GM04504 (cell line): ENCODE results near the gene LHFPL2.
"Not testable (repeated sequence)": the region's sequence is repeated elsewhere in the genome, so short reads cannot be mapped to it uniquely, and the experiment has no call there.

Experiments
- DNase-seq: peaks from one replicate; pipeline ENCODE4 v3.0.0-alpha.2; 2012; ENCODE audit warnings: low read depth

Gene LHFPL2

DNA sequence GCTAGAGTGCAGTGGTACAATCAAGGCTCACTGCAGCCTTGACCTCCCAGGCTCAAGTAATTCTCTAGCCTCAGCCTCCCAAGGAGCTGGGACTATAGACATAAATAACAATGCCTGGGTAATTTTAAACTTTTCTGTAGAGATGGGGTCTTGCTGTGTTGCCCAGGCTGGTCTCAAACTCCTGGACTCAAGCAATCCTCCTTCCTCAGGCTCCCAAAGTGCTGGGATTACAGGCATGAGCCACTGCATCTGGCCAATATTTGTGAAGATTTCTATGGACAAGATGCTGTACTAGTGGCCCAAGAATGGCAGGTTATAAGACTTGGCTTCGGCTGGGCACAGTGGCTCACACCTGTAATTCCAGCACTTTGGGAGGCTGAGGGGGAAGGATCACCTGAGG is 18.4 kb upstream of the LHFPL2 start:
- not testable (repeated sequence) for DNase-seq

GRCh38 chr5:78666041-78666444 is 17.5 kb upstream of the LHFPL2 start:
- DNase-seq: no peak

DNA sequence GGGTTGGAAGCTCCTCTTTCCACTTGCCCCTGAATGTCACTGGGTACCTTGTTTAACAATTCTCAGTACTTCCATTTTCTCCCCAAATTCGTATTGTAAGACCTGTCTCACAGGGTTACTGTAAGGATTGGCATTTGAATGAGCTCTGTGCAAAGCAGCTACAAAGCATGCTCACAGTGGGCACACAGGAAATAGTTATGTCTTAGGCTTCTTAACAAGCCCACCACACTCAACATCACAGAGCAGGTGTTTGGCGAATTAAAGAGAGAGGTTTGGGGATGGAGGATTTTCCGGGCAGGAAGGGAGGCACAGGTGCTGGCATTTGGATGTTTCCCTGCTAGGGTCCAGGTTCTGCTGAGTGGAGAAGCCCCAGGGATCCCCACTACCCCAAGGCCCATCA is 17.0 kb upstream of the LHFPL2 start:
- no peak for DNase-seq

DNA sequence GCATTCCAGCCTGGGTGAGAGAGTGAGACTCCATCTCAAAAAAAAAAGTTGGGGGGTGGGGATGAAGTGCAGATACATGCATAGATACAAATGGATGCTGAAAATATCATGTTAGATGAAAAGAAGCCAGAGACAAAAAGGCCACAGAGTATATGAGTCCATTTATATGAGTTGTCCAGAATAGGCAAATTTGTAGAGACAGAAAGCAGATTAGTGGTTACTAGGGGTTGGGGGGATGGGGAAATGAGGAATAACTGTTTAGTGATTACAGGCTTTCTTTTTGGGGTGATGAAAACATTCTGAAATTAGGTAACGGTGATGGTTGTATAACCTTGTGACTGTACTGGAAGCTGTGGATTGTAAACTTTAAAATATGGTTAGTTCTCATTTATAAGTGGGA is 13.8 kb upstream of the LHFPL2 start:
- DNase-seq: no peak

DNA sequence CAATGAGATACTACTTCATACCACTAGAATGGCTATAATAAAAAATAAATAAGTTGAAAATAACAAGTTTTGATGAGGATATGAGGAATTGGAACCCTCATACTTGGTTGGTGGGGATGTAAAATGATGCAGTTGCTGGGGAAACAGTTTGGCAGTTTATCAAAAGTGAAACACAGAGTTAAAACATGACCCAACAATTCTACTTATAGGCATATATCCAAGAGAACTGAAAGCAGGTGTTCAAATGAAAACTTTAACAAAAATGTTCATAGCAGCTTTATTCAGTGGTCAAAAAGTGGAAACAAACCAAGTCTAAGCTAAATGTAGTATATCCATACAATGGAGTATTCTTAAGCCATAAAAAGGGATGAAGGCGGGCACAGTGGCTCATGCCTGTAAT is 13.1 kb upstream of the LHFPL2 start:
- no peak for DNase-seq

DNA sequence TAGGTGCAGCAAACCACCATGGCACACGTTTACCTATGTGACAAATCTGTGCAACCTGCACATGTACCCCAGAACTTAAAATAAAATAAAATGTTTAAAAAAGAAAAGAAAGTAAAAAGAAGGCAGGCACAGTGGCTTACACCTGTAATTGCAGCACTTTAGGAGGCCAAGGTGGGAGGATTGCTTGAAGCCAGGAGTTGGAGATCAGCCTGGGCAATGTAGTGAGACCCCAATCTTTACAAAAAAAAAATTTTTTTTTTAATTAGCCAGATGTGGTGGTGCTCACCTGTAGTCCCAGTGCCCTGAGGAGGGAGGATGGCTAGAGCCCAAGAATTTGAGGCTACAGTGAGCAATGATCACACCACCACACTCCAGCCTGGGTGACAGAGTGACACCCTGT is 12.5 kb upstream of the LHFPL2 start:
- DNase-seq: no peak

DNA sequence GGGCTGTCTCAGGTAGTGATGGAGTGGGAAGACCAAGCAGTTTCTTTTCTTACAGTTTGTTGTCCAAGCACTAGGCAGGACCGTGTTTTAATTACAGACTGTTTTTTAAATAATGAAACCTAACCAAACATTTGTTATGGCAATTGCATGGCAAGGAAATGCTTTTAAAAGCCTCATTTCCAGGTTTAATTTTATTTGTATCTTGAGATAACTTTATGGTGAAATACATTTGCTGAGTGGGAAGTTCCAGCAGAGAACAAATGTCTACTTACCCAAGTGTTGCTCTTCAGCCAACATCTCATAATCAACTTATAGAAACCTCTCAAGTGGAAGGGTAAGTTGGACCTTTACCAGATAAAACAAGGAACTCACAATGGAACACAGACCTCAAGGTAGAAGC is 11.8 kb upstream of the LHFPL2 start:
- no peak for DNase-seq

GRCh38 chr5:78659714-78660113 is 11.1 kb upstream of the LHFPL2 start:
- no peak for DNase-seq

GRCh38 chr5:78659114-78659513 is 10.5 kb upstream of the LHFPL2 start:
- DNase-seq: no peak

DNA sequence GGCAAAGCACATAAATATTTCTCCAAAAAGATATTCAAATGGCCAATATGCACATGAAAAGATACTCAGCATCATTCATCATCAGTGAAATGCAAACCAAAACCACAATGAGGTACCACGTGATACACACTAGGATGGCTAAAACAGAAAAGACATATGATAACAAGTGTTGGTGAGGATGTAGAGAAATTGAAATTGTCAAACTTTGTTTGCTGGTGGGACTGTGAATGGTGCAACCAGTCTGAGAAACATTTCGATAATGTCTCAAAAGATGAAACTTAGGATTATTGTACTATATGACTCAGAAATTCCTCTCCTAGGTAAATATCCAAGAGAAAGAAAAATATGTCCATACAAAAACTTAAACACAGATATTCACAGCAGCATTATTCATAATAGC is 8.6 kb upstream of the LHFPL2 start:
- DNase-seq: no peak

- DNase-seq: no peak
Observed at GRCh38 chr5:78655746-78656290, 7.2 kb upstream of the LHFPL2 start.

DNA sequence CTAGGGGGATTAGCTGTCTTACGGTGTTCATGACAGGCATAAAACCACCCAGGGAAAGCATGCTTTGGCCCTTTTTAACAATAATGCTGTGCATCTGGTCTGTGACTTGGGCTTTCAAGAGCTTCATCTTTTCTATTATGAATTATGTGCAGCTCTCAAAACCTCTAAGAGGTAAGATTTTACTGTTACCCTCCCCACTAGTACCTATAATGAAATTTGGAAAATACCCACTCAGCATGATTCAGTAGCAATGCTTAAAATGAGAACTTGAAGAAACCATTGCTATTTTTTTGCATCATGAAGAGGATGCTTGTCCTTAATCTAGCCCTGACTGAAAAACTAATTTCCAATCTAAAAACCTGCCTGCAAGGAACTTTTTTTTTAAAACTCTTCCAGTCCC is 5.8 kb upstream of the LHFPL2 start:
- DNase-seq: no peak

- DNase-seq: no peak
Observed at GRCh38 chr5:78653681-78654366, 5.3 kb upstream of the LHFPL2 start.

DNA sequence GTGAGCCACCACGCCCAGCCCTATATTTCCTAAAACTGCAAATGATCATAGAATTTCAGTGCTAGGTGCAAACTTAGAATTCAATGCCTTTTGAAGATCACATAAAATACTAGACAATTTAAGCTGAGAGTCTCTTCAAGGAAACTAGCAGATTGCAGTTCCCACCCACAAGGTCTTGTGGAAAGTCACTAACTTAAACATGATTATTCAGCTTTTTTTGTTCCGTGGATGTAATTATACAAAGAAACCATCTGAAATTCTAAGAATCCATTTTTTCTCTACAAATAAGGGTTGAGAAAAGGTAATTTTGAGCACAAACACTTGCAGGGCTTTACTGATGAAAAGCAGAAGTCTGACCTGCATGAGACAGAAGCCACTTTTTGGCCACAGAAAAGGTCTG is 4.5 kb upstream of the LHFPL2 start:
- DNase-seq: no peak

GRCh38 chr5:78651468-78651867 is 2.9 kb upstream of the LHFPL2 start:
- no peak for DNase-seq

DNA sequence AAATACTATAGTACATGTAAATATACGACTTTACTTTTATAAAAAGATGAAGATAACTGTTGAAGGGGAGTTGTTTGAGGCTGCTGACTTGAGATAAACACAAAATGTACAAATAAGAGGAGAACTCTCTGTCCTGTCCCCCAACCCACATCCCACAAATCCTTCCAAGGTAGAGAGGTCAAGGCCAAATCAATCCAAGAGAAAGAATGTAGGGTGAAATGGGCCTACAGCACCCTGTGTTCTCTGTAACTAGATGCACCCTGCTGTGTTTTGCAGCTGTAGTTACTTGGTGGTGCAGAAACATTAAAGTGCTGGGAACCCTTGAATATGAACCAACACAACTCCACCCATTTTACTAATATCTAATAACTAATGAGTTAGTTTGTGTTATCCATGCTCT is 2.0 kb upstream of the LHFPL2 start:
- DNase-seq: no peak

GRCh38 chr5:78649861-78650496 is 1.4 kb upstream of the LHFPL2 start:
- DNase-seq: no peak

- DNase-seq: no peak
Observed at GRCh38 chr5:78649211-78649695, 681 bp upstream of the LHFPL2 start.

GRCh38 chr5:78647838-78648358 is 674 bp downstream of the LHFPL2 start:
- no peak for DNase-seq

DNA sequence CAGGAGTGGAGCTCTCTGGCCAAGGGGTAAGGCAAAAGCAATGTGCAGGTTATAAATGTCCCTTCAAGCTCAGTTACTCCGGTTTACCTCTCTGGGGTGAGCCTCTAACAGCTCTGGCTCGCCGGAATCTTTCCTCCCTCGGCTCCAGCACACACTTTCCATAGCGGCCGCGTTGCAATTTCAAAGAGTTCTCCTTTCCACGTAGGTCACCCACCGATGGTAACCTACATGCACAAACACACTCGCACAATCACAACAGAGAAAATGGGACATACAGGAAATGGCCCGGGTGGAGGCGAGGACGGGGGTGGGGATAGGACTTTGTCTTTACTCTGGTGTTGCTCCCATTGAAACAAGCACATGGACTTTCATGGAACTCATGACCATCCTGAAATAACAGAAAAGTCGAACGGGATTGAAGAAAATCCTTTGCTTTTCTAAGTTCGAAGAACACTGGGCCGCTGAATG is 1.2 kb downstream of the LHFPL2 start:
- DNase-seq: no peak

- DNase-seq: no peak
Observed at GRCh38 chr5:78644741-78645300, 3.8 kb downstream of the LHFPL2 start.

GRCh38 chr5:78644129-78644528 is 4.4 kb downstream of the LHFPL2 start:
- no peak for DNase-seq

DNA sequence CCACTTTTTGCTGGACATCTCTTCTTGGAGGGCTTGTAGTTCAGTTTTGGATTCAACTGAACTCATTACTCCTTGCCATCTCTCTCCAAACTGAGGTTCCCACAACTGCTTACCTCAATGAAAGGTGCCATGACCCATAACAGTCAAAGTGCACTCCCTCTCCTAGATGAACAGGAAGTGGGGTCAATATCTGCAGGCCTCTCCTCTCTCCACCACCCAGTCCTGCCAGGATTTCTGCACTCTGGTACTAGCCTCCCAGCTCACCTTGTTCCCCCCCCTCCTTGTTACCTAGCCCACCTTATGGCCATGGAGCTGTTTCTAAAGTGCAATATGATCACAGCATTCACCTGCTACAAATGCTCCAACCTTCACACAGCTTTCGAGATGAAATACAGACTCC is 5.9 kb downstream of the LHFPL2 start:
- DNase-seq: no peak
